ENCODE measurements around the gene KRT9.

Gene KRT9

DNA sequence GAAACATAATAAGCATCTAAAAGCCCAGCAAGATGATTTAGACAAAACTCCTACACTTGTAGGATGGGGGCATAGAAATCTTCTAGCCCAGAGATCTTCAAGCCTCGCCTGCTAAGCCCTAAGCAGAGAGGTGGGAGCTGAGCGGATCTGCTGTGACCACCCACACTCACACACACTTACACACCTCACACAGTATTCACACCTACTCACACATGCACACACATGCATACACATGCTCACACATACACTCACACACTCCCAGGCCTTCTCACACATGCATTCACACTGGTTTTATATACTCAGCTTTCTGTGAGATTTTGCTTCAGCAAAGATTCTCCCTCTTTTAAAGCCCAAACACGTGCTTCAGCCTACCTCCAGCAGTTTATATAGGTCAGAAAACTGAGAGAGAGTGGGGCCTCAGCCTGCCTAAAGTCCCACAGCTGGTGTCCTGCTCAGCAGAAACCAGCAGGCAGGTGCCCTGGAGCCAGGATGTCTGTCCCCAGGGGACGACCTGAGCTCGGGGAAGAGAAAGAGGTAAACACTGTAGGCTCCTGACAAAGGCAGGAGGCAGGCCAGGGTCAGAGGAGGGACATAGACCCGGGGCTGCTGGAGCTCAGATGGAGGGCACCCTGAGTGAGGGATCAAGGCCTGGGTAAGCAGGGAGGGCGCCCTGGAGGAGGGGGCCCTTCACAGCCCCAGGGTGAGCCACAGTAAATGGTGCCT lies 31.7 kb downstream of the KRT9 start:
- H3K27ac Mint-ChIP-seq = no peak overlapping the region
- intact Hi-C loops (cut with micrococcal nuclease) = no loop called here
- no peak overlapping the region for H3K4me3 Mint-ChIP-seq
- no peaks in the 10 kb centered on the region for H3K9me3 Mint-ChIP-seq
- H3K27me3 Mint-ChIP-seq = peaks cover 34% of the 10 kb centered on the region
- H3K4me1 Mint-ChIP-seq (ENCODE audit: low read depth) = no peaks in the 10 kb centered on the region
- H3K36me3 Mint-ChIP-seq (ENCODE audit: low read depth) = no peaks in the 10 kb centered on the region

GRCh38 chr17:41539071-41539492 lies 32.8 kb downstream of the KRT9 start:
- no peaks in the 10 kb centered on the region for H3K4me1 Mint-ChIP-seq (ENCODE audit: low read depth)
- no peak overlapping the region for H3K27ac Mint-ChIP-seq
- peaks cover 41% of the 10 kb centered on the region for H3K27me3 Mint-ChIP-seq
- intact Hi-C loops (cut with micrococcal nuclease) = no loop called here
- no peaks in the 10 kb centered on the region for H3K9me3 Mint-ChIP-seq
- no peaks in the 10 kb centered on the region for H3K36me3 Mint-ChIP-seq (ENCODE audit: low read depth)
- H3K4me3 Mint-ChIP-seq = no peak overlapping the region

- intact Hi-C loops (cut with micrococcal nuclease) = no loop called here
- H3K9me3 Mint-ChIP-seq = no peaks in the 10 kb centered on the region
- no peak overlapping the region for H3K27ac Mint-ChIP-seq
- H3K4me1 Mint-ChIP-seq (ENCODE audit: low read depth) = no peaks in the 10 kb centered on the region
- no peak overlapping the region for H3K4me3 Mint-ChIP-seq
- H3K36me3 Mint-ChIP-seq (ENCODE audit: low read depth) = no peaks in the 10 kb centered on the region
- H3K27me3 Mint-ChIP-seq = peaks cover 42% of the 10 kb centered on the region
These were observed 33.3 kb downstream of the KRT9 start for GRCh38 chr17:41538565-41538991.

DNA sequence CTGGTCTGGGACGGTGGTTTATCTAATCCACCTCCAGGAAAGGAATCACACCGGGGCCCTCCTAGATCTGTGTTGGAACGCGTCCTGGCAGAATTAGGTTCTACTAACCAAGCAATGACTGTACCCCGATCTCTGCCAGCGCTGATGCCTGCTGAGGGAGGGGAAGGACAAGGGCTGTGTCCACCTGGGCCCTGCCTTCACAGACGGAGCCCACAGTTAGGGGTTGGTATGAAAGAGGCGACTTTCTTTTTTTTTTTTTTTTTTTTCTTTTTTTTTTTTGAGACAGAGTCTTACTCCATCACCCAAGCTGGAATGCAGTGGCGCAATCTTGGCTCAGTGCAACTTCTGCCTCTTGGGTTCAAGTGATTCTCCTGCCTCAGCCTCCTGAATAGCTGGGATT lies 33.9 kb downstream of the KRT9 start:
- H3K4me1 Mint-ChIP-seq (ENCODE audit: low read depth) = no peaks in the 10 kb centered on the region
- no peaks in the 10 kb centered on the region for H3K9me3 Mint-ChIP-seq
- no peak overlapping the region for H3K4me3 Mint-ChIP-seq
- no peaks in the 10 kb centered on the region for H3K36me3 Mint-ChIP-seq (ENCODE audit: low read depth)
- peaks cover 45% of the 10 kb centered on the region for H3K27me3 Mint-ChIP-seq
- intact Hi-C loops (cut with micrococcal nuclease) = no loop called here
- H3K27ac Mint-ChIP-seq = no peak overlapping the region

DNA sequence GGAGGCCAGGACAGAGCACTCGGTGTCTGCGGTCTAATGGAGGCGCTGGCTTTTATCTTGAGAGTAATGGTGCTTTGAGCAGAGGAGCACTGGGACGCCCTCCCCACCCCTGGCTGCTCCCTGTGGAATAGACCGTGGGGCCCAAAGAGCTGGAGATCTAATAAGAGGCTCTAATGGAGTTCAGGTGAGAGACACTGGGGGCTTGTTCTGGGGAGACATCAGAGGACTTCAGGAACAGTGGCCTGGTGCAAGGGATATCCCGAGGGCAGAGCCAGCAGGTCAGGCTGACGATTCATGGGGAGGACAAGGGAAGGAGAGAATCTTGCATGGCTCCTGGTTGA lies 34.3 kb downstream of the KRT9 start:
- H3K9me3 Mint-ChIP-seq = no peaks in the 10 kb centered on the region
- intact Hi-C loops (cut with micrococcal nuclease) = no loop called here
- peaks cover 46% of the 10 kb centered on the region for H3K27me3 Mint-ChIP-seq
- H3K4me1 Mint-ChIP-seq (ENCODE audit: low read depth) = no peaks in the 10 kb centered on the region
- no peaks in the 10 kb centered on the region for H3K36me3 Mint-ChIP-seq (ENCODE audit: low read depth)
- no peak overlapping the region for H3K27ac Mint-ChIP-seq
- H3K4me3 Mint-ChIP-seq = no peak overlapping the region

- Mint-ChIP-seq H3K4me3 (no peak overlapping the region), H3K9me3 (no peaks in the 10 kb centered on the region), H3K4me1 (ENCODE audit: low read depth) (no peaks in the 10 kb centered on the region), H3K36me3 (ENCODE audit: low read depth) (no peaks in the 10 kb centered on the region), H3K27me3 (peaks cover 52% of the 10 kb centered on the region), H3K27ac (no peak overlapping the region)
- intact Hi-C loops (cut with micrococcal nuclease) = no loop called here
These were observed 34.9 kb downstream of the KRT9 start for GRCh38 chr17:41536741-41537613.

DNA sequence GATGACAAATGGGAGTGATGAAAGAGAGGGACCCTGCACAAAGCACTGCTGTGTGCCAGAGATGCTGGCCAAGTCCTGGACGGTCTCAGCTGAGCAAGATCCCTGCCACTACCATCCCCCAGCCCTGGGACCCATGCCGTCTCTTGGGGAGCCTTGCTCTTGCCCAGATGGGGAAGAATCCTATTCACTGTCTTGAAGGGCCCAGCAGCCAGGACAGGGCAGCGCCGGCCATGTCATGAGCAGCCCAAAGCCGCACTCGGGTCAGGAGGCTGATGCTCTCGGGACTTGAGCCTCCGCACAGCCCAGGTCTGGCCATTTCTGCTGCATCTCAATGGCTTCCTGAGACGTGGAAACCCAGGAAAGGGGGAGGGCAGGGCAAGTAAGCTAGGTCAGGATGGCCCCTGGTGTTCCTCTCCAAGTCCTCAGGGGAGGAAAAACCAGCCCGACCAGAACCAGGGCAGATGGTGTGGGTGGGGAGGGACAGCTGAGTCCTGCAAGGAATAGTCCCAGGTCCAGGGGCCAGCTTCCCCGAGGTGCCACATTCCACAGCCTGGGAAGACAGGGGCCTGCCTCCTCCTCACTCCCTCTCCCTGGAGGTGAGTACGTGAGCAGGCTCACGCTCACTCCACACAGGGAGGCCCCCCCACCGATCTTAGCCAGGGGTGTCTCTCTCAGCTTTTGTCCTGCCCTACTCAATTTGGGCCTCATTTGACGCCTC lies 35.9 kb downstream of the KRT9 start:
- no peak overlapping the region for H3K4me3 Mint-ChIP-seq
- H3K27ac Mint-ChIP-seq = no peak overlapping the region
- peaks cover 56% of the 10 kb centered on the region for H3K27me3 Mint-ChIP-seq
- H3K9me3 Mint-ChIP-seq = no peaks in the 10 kb centered on the region
- intact Hi-C loops (cut with micrococcal nuclease) = no loop called here
- H3K4me1 Mint-ChIP-seq (ENCODE audit: low read depth) = no peaks in the 10 kb centered on the region
- no peaks in the 10 kb centered on the region for H3K36me3 Mint-ChIP-seq (ENCODE audit: low read depth)

GRCh38 chr17:41534899-41535546 lies 36.8 kb downstream of the KRT9 start:
- H3K27me3 Mint-ChIP-seq = peaks cover 64% of the 10 kb centered on the region
- H3K4me3 Mint-ChIP-seq = no peak overlapping the region
- intact Hi-C loops (cut with micrococcal nuclease) = no loop called here
- H3K9me3 Mint-ChIP-seq = no peaks in the 10 kb centered on the region
- no peaks in the 10 kb centered on the region for H3K36me3 Mint-ChIP-seq (ENCODE audit: low read depth)
- H3K4me1 Mint-ChIP-seq (ENCODE audit: low read depth) = no peaks in the 10 kb centered on the region
- no peak overlapping the region for H3K27ac Mint-ChIP-seq

DNA sequence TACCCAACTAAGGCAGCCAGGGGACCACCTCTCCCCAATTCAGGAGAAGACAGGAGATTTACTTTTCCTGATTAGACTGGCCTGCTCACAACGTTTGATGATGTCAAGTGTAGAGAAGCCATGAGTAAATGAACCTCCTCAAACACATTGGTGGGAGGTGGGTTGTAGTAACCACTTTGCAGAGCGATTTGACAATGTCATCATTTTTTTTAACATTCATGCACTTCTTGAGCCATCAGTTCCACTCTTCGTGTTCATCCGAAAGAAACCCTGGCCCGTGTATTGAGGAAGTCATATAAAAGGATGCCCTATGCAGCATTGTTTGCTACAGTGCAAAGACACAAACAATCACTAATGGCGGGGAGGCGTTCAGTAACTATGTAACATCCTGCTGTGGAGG lies 38.2 kb downstream of the KRT9 start:
- Mint-ChIP-seq H3K9me3 (no peaks in the 10 kb centered on the region), H3K4me1 (ENCODE audit: low read depth) (peaks cover 10% of the 10 kb centered on the region), H3K4me3 (no peak overlapping the region), H3K27ac (no peak overlapping the region), H3K27me3 (peaks cover 77% of the 10 kb centered on the region), H3K36me3 (ENCODE audit: low read depth) (no peaks in the 10 kb centered on the region)
- intact Hi-C loops (cut with micrococcal nuclease) = no loop called here

- Mint-ChIP-seq H3K4me3 (no peak overlapping the region), H3K36me3 (ENCODE audit: low read depth) (no peaks in the 10 kb centered on the region), H3K9me3 (no peaks in the 10 kb centered on the region), H3K4me1 (ENCODE audit: low read depth) (peaks cover 16% of the 10 kb centered on the region), H3K27me3 (peaks cover 81% of the 10 kb centered on the region), H3K27ac (no peak overlapping the region)
- intact Hi-C loops (cut with micrococcal nuclease) = no loop called here
These were observed 38.8 kb downstream of the KRT9 start for GRCh38 chr17:41532947-41533570.

DNA sequence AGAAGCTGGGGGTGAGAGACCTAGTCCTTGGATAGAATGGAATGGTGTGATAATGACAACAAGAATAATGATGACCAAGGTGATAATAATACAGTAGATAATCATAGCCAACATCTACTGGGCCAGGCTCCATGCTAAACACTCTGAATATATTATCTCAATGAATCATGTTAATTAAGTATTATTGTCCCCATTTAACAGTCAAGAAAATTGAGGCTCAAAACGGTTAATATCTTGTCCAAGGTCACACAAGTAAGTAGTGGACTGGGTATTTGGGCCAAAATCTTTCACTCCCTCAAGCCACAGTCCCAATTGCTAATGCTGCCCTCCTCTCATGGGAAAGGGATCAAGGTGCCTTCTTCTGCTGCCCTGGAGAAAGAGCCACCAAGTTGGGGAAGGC lies 39.9 kb downstream of the KRT9 start:
- H3K4me3 Mint-ChIP-seq = no peak overlapping the region
- H3K9me3 Mint-ChIP-seq = no peaks in the 10 kb centered on the region
- H3K27me3 Mint-ChIP-seq = peaks cover 83% of the 10 kb centered on the region
- intact Hi-C loops (cut with micrococcal nuclease) = no loop called here
- H3K4me1 Mint-ChIP-seq (ENCODE audit: low read depth) = peaks cover 25% of the 10 kb centered on the region
- H3K36me3 Mint-ChIP-seq (ENCODE audit: low read depth) = no peaks in the 10 kb centered on the region
- no peak overlapping the region for H3K27ac Mint-ChIP-seq

DNA sequence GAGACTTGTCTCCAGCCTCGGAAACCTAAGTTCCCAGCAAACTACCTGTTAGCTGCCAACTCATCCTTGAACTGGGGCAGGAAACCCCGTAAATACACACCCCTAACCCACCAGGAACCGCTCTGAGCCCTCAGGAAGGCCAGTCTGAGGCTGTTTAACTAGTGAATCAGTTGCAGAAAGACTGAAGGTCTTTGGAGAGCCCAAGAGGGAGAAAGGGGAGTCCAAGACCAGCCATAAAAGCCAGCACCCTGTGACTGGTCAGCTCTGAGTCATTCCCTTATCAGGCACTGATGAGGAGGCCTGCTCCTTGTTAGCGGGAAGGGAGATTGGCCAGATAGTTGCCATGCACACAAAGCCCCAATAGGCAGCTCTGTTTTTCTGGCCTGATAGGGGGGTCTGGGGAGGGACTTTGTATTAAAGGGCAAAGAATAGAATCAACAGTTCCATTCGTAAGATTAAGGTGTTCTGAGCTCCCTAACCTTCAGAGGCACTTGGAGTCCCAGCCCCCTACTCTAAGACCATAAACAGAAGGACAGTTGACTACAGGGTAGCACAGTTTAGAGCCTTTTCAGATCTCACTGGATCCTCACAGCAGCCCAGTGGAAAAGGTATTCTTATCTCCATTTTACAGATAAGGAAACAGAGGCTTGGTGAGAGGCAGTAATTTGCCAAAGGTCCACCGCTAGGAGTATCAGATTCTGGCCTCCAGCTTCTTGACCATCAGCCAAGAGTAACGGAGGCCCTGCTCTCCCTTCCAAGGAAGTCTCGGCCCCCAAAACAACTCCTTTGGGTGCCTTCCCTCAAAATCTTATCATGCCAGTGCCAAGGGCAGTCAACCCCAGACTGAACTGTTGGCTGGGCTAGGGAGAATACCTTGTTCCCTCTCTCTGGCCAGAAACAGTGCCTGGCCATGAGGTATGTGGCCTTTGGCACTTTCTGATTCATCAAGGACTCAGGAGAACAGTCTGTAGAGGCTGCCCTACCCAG lies 41.5 kb downstream of the KRT9 start:
- no peak overlapping the region for H3K4me3 Mint-ChIP-seq
- H3K27ac Mint-ChIP-seq = no peak overlapping the region
- intact Hi-C loops (cut with micrococcal nuclease) = no loop called here
- H3K9me3 Mint-ChIP-seq = no peaks in the 10 kb centered on the region
- peaks cover 83% of the 10 kb centered on the region for H3K27me3 Mint-ChIP-seq
- no peaks in the 10 kb centered on the region for H3K36me3 Mint-ChIP-seq (ENCODE audit: low read depth)
- H3K4me1 Mint-ChIP-seq (ENCODE audit: low read depth) = peaks cover 25% of the 10 kb centered on the region
